GOT3 (cell line): ENCODE measurements around the gene PRKAR1B.
"Not testable (repeated sequence)": the region's sequence is repeated elsewhere in the genome, so short reads cannot be mapped to it uniquely, and the experiment has no call there.

Experiments used
- DNase-seq: peaks from one replicate; lab custom pipeline; 2025; ENCODE audit warnings: mixed read lengths; lab: John Stamatoyannopoulos, UW

PRKAR1B gene

GRCh38 chr7:756928-757560 lies 30.0 kb upstream of the PRKAR1B start:
- no peak for DNase-seq

- DNase-seq, result no peak
Measured at GRCh38 chr7:756231-756927, 29.3 kb upstream of the PRKAR1B start.

- DNase-seq, result no peak
Measured at GRCh38 chr7:755413-755805, 28.3 kb upstream of the PRKAR1B start.

- no peak for DNase-seq
Measured at GRCh38 chr7:754531-755412, 27.7 kb upstream of the PRKAR1B start.

GRCh38 chr7:753190-753589 lies 26.1 kb upstream of the PRKAR1B start:
- DNase-seq, result no peak

GRCh38 chr7:752256-752655 lies 25.2 kb upstream of the PRKAR1B start:
- DNase-seq, result not testable (repeated sequence)

- no peak for DNase-seq
Measured at GRCh38 chr7:751826-752225, 24.7 kb upstream of the PRKAR1B start.

GRCh38 chr7:750111-750905 lies 23.2 kb upstream of the PRKAR1B start:
- no peak for DNase-seq

- DNase-seq, result no peak
Measured at GRCh38 chr7:749140-749551, 22.1 kb upstream of the PRKAR1B start.

GRCh38 chr7:748446-748845 lies 21.4 kb upstream of the PRKAR1B start:
- no peak for DNase-seq

GRCh38 chr7:747186-747585 lies 20.1 kb upstream of the PRKAR1B start:
- no peak for DNase-seq

- no peak for DNase-seq
Measured at GRCh38 chr7:746155-747061, 19.3 kb upstream of the PRKAR1B start.

GRCh38 chr7:745431-746154 lies 18.5 kb upstream of the PRKAR1B start:
- DNase-seq, result no peak

GRCh38 chr7:744854-745430 lies 17.9 kb upstream of the PRKAR1B start:
- no peak for DNase-seq

- DNase-seq, result not testable (repeated sequence)
Measured at GRCh38 chr7:744128-744520, 17.0 kb upstream of the PRKAR1B start.

GRCh38 chr7:743341-744127 lies 16.5 kb upstream of the PRKAR1B start:
- DNase-seq, result not testable (repeated sequence)

GRCh38 chr7:742791-743190 lies 15.7 kb upstream of the PRKAR1B start:
- no peak for DNase-seq

GRCh38 chr7:741850-742249 lies 14.8 kb upstream of the PRKAR1B start:
- DNase-seq, result no peak

- no peak for DNase-seq
Measured at GRCh38 chr7:741191-741671, 14.2 kb upstream of the PRKAR1B start.
